ENCODE results near the gene HS3ST5. TPM values are rescaled to one million over a fixed set of nuclear protein-coding genes. Genes with fewer than 3 reads are reported as not detected.

Gene HS3ST5
- total and polyA plus RNA-seq, 2 donors (not counting 3 experiments of a cell fraction or from before 2014, with no cell fraction given): not detected

GRCh38 chr6:114354482-114354881 lies 11.7 kb upstream of the HS3ST5 start:
- Histone ChIP-seq H3K36me3 (ENCODE audit: control insufficient read depth in 2 of 2, extremely low read depth in 1 of 2, insufficient read depth in 2 of 2, low read length in 2 of 2) (no peaks in the 10 kb centered on the region), H3K4me1 (ENCODE audit: control insufficient read depth, extremely low read depth, insufficient read depth, low read length) (no peaks in the 10 kb centered on the region), H2AFZ (ENCODE audit: low read depth, low read length) (no peak overlapping the region), H3K4me3 (replicated peaks in 1 of 3; ENCODE audit: insufficient read depth in 1 of 3, low read depth in 1 of 3, low read length in 3 of 3) (no peak overlapping the region), H3K9ac (replicated peaks; ENCODE audit: extremely low read depth, insufficient read depth, low read length) (no peak overlapping the region), H3K4me2 (ENCODE audit: insufficient read depth, low read length) (no peak overlapping the region), H3K27me3 (ENCODE audit: control insufficient read depth in 2 of 2, insufficient read depth in 2 of 2, low read length in 2 of 2) (no peaks in the 10 kb centered on the region), H3K9me1 (replicated peaks; ENCODE audit: control insufficient read depth, extremely low read depth, insufficient read depth, low read length) (no peaks in the 10 kb centered on the region), H3K9me3 (replicated peaks; ENCODE audit: control insufficient read depth, insufficient read depth, low read length) (no peaks in the 10 kb centered on the region), H3K79me2 (ENCODE audit: control insufficient read depth, insufficient read depth, low read length) (no peaks in the 10 kb centered on the region), H4K20me1 (replicated peaks; ENCODE audit: control insufficient read depth, extremely low read depth, insufficient read depth, low read length) (no peaks in the 10 kb centered on the region), H3K27ac (ENCODE audit: insufficient read depth, low read depth, low read length) (no peak overlapping the region)
- FAIRE-seq: no peak
- POLR2A ChIA-PET: no interaction called here
- dilution Hi-C loops (cut with MboI; ENCODE audit: extremely low pct_ligation_motif_present, low sequenced_read_pairs): no loop called here
- intact Hi-C loops (cut with micrococcal nuclease): no loop called here
- TF ChIP-seq POLR2AphosphoS5 (IDR thresholded peaks at IDR 0.05; ENCODE audit: insufficient read depth, low read depth, low read length) (no peak), MAX (IDR thresholded peaks at IDR 0.05; ENCODE audit: insufficient read depth, insufficient read length) (no peak), CTCF (IDR thresholded peaks at IDR 0.05; ENCODE audit: extremely low read depth in 1 of 2, insufficient read depth in 1 of 2, low read depth in 1 of 2, low read length in 2 of 2) (no peak), EZH2 (IDR thresholded peaks at IDR 0.05; ENCODE audit: borderline replicate concordance, low read depth, low read length, severe bottlenecking) (no peak), POLR2A (IDR thresholded peaks at IDR 0.05; ENCODE audit: low read depth, low read length) (no peak), JUN (IDR thresholded peaks at IDR 0.05; ENCODE audit: borderline replicate concordance, insufficient read depth, insufficient read length, low read depth) (no peak), MYC (IDR thresholded peaks at IDR 0.05; ENCODE audit: low read depth, low read length) (no peak), GATA2 (IDR thresholded peaks at IDR 0.05; ENCODE audit: insufficient read depth, insufficient read length, low read depth, low read length) (no peak), FOS (IDR thresholded peaks at IDR 0.05; ENCODE audit: borderline replicate concordance, insufficient read depth, low read length) (no peak)
- no TSS peak for BruUV-seq (replicated peaks)
- CTCF ChIA-PET: no interaction called here
- DNase-seq (ENCODE audit: low read depth, low spot score): no peak
